ENCODE measurements around the gene CNTNAP2. TPM values are rescaled to one million over a fixed set of nuclear protein-coding genes. Genes with fewer than 3 reads are reported as not detected.

The CNTNAP2 gene
- total and polyA plus RNA-seq, 2 of the 13 experiments (the other 11 are each of a cell fraction or from before 2014, with no cell fraction given), result 0.40 to 0.42 TPM

- no peak for ATAC-seq
- no peak for DNase-seq (ENCODE audit: low spot score)
- Histone ChIP-seq H3K4me3 (replicated peaks in 1 of 3; ENCODE audit: insufficient read depth in 1 of 3, low read depth in 2 of 3, low read length in 3 of 3) (no peak overlapping the region), H3K9me3 (ENCODE audit: low read length) (peaks cover 87% of the 10 kb centered on the region), H3K27ac (ENCODE audit: extremely low read length, insufficient read depth, low read length) (no peak overlapping the region), H3K36me3 (replicated peaks in 1 of 2; ENCODE audit: control insufficient read depth in 1 of 2, insufficient read depth in 2 of 2, low read length in 2 of 2) (no peaks in the 10 kb centered on the region), H3K4me1 (ENCODE audit: insufficient read depth, low read length) (no peaks in the 10 kb centered on the region), H2AFZ (ENCODE audit: low read length) (no peak overlapping the region), H3K4me2 (ENCODE audit: low read depth, low read length) (no peak overlapping the region), H4K20me1 (ENCODE audit: insufficient read depth, low read length) (no peaks in the 10 kb centered on the region), H3K27me3 (ENCODE audit: control insufficient read depth in 1 of 2, insufficient read depth in 2 of 2, low read length in 2 of 2) (no peaks in the 10 kb centered on the region), H3K79me2 (ENCODE audit: insufficient read depth, low read length) (no peaks in the 10 kb centered on the region), H3K9ac (ENCODE audit: insufficient read depth, low read depth, low read length) (no peak overlapping the region)
- ChIA-PET POLR2A (no interaction called here), CTCF (ENCODE audit: low intra/inter-chr PET ratio, low total read pairs) (no interaction called here)
- FAIRE-seq, result no peak
- intact Hi-C loops (cut with micrococcal nuclease; ENCODE audit: unreplicated experiment), result no loop called here
- BruUV-seq (replicated peaks), result no TSS peak
- in situ Hi-C loops (cut with HindIII; ENCODE audit: extremely low pct_ligation_motif_present, low pct_unique_long_range_greater_than_20kb), result no loop called here
- WGBS (ENCODE audit: low lambda C conversion rate), result 1% methylated on average over 4 of the region's 4 CpGs
- TF ChIP-seq FOXK2 (IDR thresholded peaks at IDR 0.05), result no peak
- TF ChIP-seq TCF12 (IDR thresholded peaks at IDR 0.05), result no peak
- TF ChIP-seq TCF12 (CRISPR knock-in tag; IDR thresholded peaks at IDR 0.05), result no peak
- TF ChIP-seq MEF2D (CRISPR knock-in tag; IDR thresholded peaks at IDR 0.05), result no peak
- TF ChIP-seq ZNF44 (CRISPR knock-in tag; IDR thresholded peaks at IDR 0.05), result no peak
- TF ChIP-seq ZNF646 (CRISPR knock-in tag; IDR thresholded peaks at IDR 0.05), result no peak
- no peak for TF ChIP-seq ZNF558 (CRISPR knock-in tag; IDR thresholded peaks at IDR 0.05; ENCODE audit: borderline replicate concordance)
- no peak for TF ChIP-seq CBFB (CRISPR knock-in tag; IDR thresholded peaks at IDR 0.05)
- no peak for TF ChIP-seq ZSCAN12 (CRISPR knock-in tag; IDR thresholded peaks at IDR 0.05)
- TF ChIP-seq ZNF691 (CRISPR knock-in tag; IDR thresholded peaks at IDR 0.05; ENCODE audit: borderline replicate concordance, low read depth), result no peak
- TF ChIP-seq PBX3 (CRISPR knock-in tag; IDR thresholded peaks at IDR 0.05; ENCODE audit: borderline replicate concordance), result no peak
- TF ChIP-seq ZBTB21 (CRISPR knock-in tag; IDR thresholded peaks at IDR 0.05), result no peak
- no peak for TF ChIP-seq ZXDC (CRISPR knock-in tag; IDR thresholded peaks at IDR 0.05)
- TF ChIP-seq FOXJ3 (CRISPR knock-in tag; IDR thresholded peaks at IDR 0.05; ENCODE audit: borderline replicate concordance), result no peak
- TF ChIP-seq PHF5A (CRISPR knock-in tag; IDR thresholded peaks at IDR 0.05; ENCODE audit: low read depth, unreplicated experiment), result no peak
- TF ChIP-seq CBX5 (CRISPR knock-in tag; IDR thresholded peaks at IDR 0.05; ENCODE audit: borderline replicate concordance), result no peak
Measured at GRCh38 chr7:147405621-147406020, 1289.0 kb downstream of the CNTNAP2 start.
